DMS114 treated with DMSO at 0.1 percent for 48 hours (cell line): ENCODE measurements around the gene C1orf87.
A peak's percentile ranks its signal among the peaks of the same experiment; 100 is the strongest.
"Not testable (repeated sequence)": the region's sequence is repeated elsewhere in the genome, so short reads cannot be mapped to it uniquely, and the experiment has no call there.

ENCODE experiments used
- DNase-seq: peaks from one replicate; lab custom pipeline; 2025; ENCODE audit not compliant: unreplicated experiment; lab: John Stamatoyannopoulos, UW

Gene C1orf87

GRCh38 chr1:59994302-59995198 is 79.0 kb downstream of the C1orf87 start:
- DNase-seq = no peak

- DNase-seq = no peak
Observed at GRCh38 chr1:59992040-59992820, 81.3 kb downstream of the C1orf87 start.

- DNase-seq = no peak
Observed at GRCh38 chr1:59990470-59990869, 83.1 kb downstream of the C1orf87 start.

GRCh38 chr1:59986516-59987310 is 86.9 kb downstream of the C1orf87 start:
- DNase-seq = no peak

- no peak for DNase-seq
Observed at GRCh38 chr1:59985911-59986515, 87.6 kb downstream of the C1orf87 start.

GRCh38 chr1:59979666-59980065 is 93.9 kb downstream of the C1orf87 start:
- DNase-seq = no peak

GRCh38 chr1:59978511-59978910 is 95.1 kb downstream of the C1orf87 start:
- no peak for DNase-seq

- no peak for DNase-seq
Observed at GRCh38 chr1:59978026-59978425, 95.5 kb downstream of the C1orf87 start.

GRCh38 chr1:59977075-59977410 is 96.5 kb downstream of the C1orf87 start:
- no peak for DNase-seq

GRCh38 chr1:59976194-59977074 is 97.1 kb downstream of the C1orf87 start:
- DNase-seq = peak; percentile 66

- DNase-seq = no peak
Observed at GRCh38 chr1:59973719-59974118, 99.9 kb downstream of the C1orf87 start.

GRCh38 chr1:59972216-59972927 is 101.2 kb downstream of the C1orf87 start:
- DNase-seq = no peak

GRCh38 chr1:59971464-59971911 is 102.1 kb downstream of the C1orf87 start:
- DNase-seq = peak; percentile 56

- DNase-seq = not testable (repeated sequence)
Observed at GRCh38 chr1:59969542-59970175, 103.9 kb downstream of the C1orf87 start.

- not testable (repeated sequence) for DNase-seq
Observed at GRCh38 chr1:59968746-59969145, 104.8 kb downstream of the C1orf87 start.

- no peak for DNase-seq
Observed at GRCh38 chr1:59967780-59968179, 105.8 kb downstream of the C1orf87 start.

GRCh38 chr1:59967141-59967697 is 106.4 kb downstream of the C1orf87 start:
- no peak for DNase-seq

GRCh38 chr1:59952065-59952464 is 121.5 kb downstream of the C1orf87 start:
- DNase-seq = no peak
